ENCODE data around the gene MCCC1. TPM values are rescaled to one million over a fixed set of nuclear protein-coding genes. Genes with fewer than 3 reads are reported as not detected.

The MCCC1 gene
- total RNA-seq, 4 donors from 2014 or later: 26.4 to 37.3 (median 27.8) TPM

DNA sequence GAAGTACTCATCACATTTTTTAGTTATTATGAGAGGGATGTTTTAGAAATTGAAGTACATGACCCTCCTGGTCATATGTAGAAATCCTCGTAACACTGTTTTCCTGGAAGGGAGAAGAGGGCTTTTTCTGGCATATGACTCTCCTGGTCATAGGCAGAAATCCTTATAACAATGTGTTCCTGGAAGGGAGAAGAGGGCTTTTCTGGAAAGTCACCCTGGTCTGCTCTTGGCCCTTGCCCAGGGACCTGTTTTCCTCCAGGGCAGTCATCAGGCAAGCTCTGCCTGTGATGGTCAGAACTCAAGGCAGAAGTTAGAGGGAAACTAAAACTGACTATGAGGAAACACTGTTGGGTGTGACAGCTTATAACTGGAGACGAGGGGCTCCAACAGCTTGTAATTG is 35.5 kb upstream of the MCCC1 start:
- no peak for TF ChIP-seq EP300 (IDR thresholded peaks at IDR 0.05)
- no peak for TF ChIP-seq POLR2AphosphoS5 (IDR thresholded peaks at IDR 0.05)
- TF ChIP-seq, protein P1, sequence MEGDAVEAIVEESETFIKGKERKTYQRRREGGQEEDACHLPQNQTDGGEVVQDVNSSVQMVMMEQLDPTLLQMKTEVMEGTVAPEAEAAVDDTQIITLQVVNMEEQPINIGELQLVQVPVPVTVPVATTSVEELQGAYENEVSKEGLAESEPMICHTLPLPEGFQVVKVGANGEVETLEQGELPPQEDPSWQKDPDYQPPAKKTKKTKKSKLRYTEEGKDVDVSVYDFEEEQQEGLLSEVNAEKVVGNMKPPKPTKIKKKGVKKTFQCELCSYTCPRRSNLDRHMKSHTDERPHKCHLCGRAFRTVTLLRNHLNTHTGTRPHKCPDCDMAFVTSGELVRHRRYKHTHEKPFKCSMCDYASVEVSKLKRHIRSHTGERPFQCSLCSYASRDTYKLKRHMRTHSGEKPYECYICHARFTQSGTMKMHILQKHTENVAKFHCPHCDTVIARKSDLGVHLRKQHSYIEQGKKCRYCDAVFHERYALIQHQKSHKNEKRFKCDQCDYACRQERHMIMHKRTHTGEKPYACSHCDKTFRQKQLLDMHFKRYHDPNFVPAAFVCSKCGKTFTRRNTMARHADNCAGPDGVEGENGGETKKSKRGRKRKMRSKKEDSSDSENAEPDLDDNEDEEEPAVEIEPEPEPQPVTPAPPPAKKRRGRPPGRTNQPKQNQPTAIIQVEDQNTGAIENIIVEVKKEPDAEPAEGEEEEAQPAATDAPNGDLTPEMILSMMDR (IDR thresholded peaks at IDR 0.05): no peak
- no peak for TF ChIP-seq POLR2A (IDR thresholded peaks at IDR 0.05; ENCODE audit: low read depth)
- intact Hi-C loops (cut with DNase I): no loop called here
- peaks cover 0 to 35% (median 0%) of the 10 kb centered on the region in 4 donors for H3K27me3 ChIP-seq
- WGBS: 74% methylated on average over 2 of the region's 2 CpGs
- no peak overlapping the region for H3K27ac ChIP-seq (replicated peaks in 1 of 4)
- no peaks in the 10 kb centered on the region for H3K4me1 ChIP-seq
- no peak overlapping the region for H3K4me3 ChIP-seq
- no peak for DNase-seq (ENCODE audit: extremely low spot score)
- H3K36me3 ChIP-seq: no peaks in the 10 kb centered on the region
- peaks cover 0 to under 1% (median under 1%) of the 10 kb centered on the region in 4 donors for H3K9me3 ChIP-seq

DNA sequence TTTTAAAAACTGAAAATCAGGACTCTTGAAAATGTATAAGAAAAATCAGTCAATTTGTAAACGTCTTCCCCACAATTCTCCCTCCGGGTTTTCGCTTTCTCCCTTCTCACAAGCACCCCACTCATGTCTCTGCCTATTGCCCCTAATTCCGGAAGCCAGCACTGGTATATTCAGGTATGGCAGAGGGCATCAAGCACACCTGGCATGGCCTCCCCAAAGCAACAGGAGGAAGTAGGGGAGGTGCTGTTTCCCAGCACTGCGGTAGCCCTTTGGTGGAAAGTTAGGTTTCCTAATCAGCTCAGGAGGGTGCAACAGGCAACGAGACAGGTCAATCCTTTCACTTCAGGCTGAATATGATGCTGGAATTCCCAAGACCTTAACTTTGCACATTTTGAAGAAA is 33.1 kb upstream of the MCCC1 start:
- peaks cover 0 to 35% (median 0%) of the 10 kb centered on the region in 4 donors for H3K27me3 ChIP-seq
- no peak overlapping the region for H3K4me3 ChIP-seq
- TF ChIP-seq EP300 (IDR thresholded peaks at IDR 0.05) (no peak), POLR2A (IDR thresholded peaks at IDR 0.05; ENCODE audit: low read depth) (no peak)
- H3K27ac ChIP-seq (replicated peaks in 1 of 4): no peak overlapping the region
- no peaks in the 10 kb centered on the region for H3K4me1 ChIP-seq
- peaks cover 0 to 18% (median 14%) of the 10 kb centered on the region in 4 donors for H3K9me3 ChIP-seq
- WGBS: 52% methylated on average over 5 of the region's 6 CpGs
- no peak for DNase-seq (ENCODE audit: extremely low spot score)
- intact Hi-C loops (cut with DNase I): no loop called here
- H3K36me3 ChIP-seq: no peaks in the 10 kb centered on the region

DNA sequence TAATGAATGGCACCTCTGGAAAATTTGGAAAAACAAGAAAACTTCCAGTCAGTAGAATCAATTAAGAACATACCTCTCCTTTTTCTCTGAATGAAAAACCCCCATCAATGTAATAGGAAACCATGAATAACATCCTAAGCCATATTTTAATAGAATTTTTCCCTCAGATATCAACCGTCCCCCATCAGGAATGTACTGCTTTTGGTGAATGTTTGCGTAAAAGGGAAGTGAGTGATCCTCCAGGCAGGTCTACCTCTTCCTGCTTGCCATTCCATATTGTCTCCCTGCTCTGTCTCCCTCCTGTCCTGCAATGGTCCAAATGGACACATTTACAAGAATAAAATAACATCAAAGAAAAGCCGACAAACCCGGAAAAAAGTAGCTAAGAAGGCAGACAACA is 32.4 kb upstream of the MCCC1 start:
- 52% methylated on average over 4 of the region's 4 CpGs for WGBS
- intact Hi-C loops (cut with DNase I): no loop called here

DNA sequence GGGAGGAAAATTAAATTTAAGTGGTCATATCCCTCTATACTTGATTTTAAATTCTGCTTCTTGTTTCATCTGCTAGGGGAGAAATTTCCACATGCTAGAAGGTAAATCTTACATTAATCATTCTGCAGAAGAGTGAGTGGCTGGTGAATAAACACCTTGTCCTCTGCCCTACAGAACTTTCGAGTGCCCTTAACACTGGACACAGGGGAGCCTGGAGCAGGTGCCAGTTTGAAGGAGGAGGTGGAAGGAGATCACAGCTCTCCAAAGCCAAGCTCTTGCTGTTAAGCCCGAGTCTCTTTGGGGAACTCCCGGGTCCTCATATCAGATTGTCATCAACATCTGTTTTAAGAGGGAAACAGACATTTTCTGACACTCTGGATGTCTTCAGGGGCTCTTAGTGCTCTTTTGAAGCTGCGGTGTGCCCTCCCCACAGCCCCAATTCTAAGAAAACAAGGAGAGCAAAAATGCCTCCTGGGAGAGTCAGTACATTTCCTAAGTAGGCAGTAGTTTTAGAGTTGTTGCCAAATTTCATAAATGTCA is 32.0 kb upstream of the MCCC1 start:
- intact Hi-C loops (cut with DNase I): no loop called here
- Histone ChIP-seq H3K27me3 (peaks cover 0 to 35% (median 0%) of the 10 kb centered on the region in 4 donors), H3K4me1 (no peaks in the 10 kb centered on the region), H3K36me3 (no peaks in the 10 kb centered on the region), H3K27ac (replicated peaks in 1 of 4) (no peak overlapping the region), H3K4me3 (no peak overlapping the region), H3K9me3 (peaks cover 0 to 18% (median 14%) of the 10 kb centered on the region in 4 donors)
- TF ChIP-seq, protein P1 (IDR thresholded peaks at IDR 0.05): no peak
- TF ChIP-seq POLR2A (IDR thresholded peaks at IDR 0.05; ENCODE audit: low read depth): no peak
- TF ChIP-seq EP300 (IDR thresholded peaks at IDR 0.05): no peak
- TF ChIP-seq POLR2AphosphoS5 (IDR thresholded peaks at IDR 0.05): no peak
- DNase-seq (ENCODE audit: extremely low spot score): no peak
- 56% methylated on average over 4 of the region's 4 CpGs for WGBS

More for the DNA sequence above, 32.4 kb upstream of the MCCC1 start:
- Histone ChIP-seq H3K36me3 (no peaks in the 10 kb centered on the region), H3K9me3 (peaks cover 0 to 18% (median 14%) of the 10 kb centered on the region in 4 donors), H3K4me1 (no peaks in the 10 kb centered on the region), H3K27ac (replicated peaks in 1 of 4) (no peak overlapping the region), H3K27me3 (peaks cover 0 to 35% (median 0%) of the 10 kb centered on the region in 4 donors), H3K4me3 (no peak overlapping the region)
- TF ChIP-seq, protein P1 (IDR thresholded peaks at IDR 0.05): no peak
- no peak for TF ChIP-seq POLR2AphosphoS5 (IDR thresholded peaks at IDR 0.05)
- TF ChIP-seq POLR2A (IDR thresholded peaks at IDR 0.05; ENCODE audit: low read depth): no peak
- TF ChIP-seq EP300 (IDR thresholded peaks at IDR 0.05): no peak
- DNase-seq (ENCODE audit: extremely low spot score): no peak

DNA sequence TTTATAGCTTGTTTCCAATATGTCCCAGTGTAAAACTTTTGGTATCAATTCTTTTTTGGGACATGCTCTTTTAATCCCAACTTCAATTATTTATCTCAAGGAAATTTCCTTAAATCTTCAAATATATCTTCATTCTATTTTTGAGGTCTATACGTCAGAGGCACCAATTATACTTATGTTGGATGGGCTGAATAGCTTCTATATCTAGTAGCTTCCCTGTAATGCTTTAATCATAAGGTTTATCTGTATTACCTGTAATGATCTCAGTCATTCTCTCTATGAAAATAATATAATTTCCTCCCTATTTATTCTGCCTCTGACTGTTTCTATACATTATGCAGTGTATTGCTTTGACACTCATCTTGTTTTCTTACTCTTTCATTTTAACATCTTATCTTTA is 29.9 kb upstream of the MCCC1 start:
- TF ChIP-seq, protein P1 (IDR thresholded peaks at IDR 0.05): no peak
- TF ChIP-seq EP300 (IDR thresholded peaks at IDR 0.05) (no peak), POLR2AphosphoS5 (IDR thresholded peaks at IDR 0.05) (no peak), POLR2A (IDR thresholded peaks at IDR 0.05; ENCODE audit: low read depth) (no peak)
- Histone ChIP-seq H3K27me3 (peaks cover 0 to 20% (median 0%) of the 10 kb centered on the region in 4 donors), H3K36me3 (no peaks in the 10 kb centered on the region), H3K27ac (replicated peaks in 1 of 4) (no peak overlapping the region), H3K4me1 (no peaks in the 10 kb centered on the region), H3K4me3 (no peak overlapping the region), H3K9me3 (peaks cover 0 to 18% (median 14%) of the 10 kb centered on the region in 4 donors)
- 94% methylated on average over 1 of the region's 1 CpG for WGBS
- no peak for DNase-seq (ENCODE audit: extremely low spot score)
- intact Hi-C loops (cut with DNase I): loop anchor here (10.0 kb wide), 1 partner anchor 126 kb away; the partner anchor contains the start of gene B3GNT5
